NT2/D1 (cell line): ENCODE results near the gene TOPAZ1.

ENCODE experiments used
- SUZ12 ChIP-seq: IDR thresholded peaks from 2 replicates; pipeline ENCODE4 v1.6.1; 2011; ENCODE audit not compliant: insufficient read length, insufficient read depth; ENCODE audit errors: extremely low read depth
- YY1 ChIP-seq: IDR thresholded peaks from 2 replicates; pipeline ENCODE4 v1.6.1; 2011; ENCODE audit not compliant: insufficient read length, insufficient read depth
- ZNF274 ChIP-seq: IDR thresholded peaks from 2 replicates; pipeline ENCODE4 v1.6.1; 2011; ENCODE audit warnings: mild to moderate bottlenecking, low read depth, low read length

GRCh38 chr3:44248152-44248551 lies 6.5 kb downstream of the TOPAZ1 start:
- TF ChIP-seq ZNF274 (no peak), SUZ12 (no peak), YY1 (no peak)
